Measurements from ENCODE around the gene HEY2. TPM values are rescaled to one million over a fixed set of nuclear protein-coding genes. Genes with fewer than 3 reads are reported as not detected.

The HEY2 gene
- total and polyA plus RNA-seq, 2 of the 8 experiments (the other 6 are each of a cell fraction or from before 2014, with no cell fraction given) = 9.1 to 16.2 TPM

DNA sequence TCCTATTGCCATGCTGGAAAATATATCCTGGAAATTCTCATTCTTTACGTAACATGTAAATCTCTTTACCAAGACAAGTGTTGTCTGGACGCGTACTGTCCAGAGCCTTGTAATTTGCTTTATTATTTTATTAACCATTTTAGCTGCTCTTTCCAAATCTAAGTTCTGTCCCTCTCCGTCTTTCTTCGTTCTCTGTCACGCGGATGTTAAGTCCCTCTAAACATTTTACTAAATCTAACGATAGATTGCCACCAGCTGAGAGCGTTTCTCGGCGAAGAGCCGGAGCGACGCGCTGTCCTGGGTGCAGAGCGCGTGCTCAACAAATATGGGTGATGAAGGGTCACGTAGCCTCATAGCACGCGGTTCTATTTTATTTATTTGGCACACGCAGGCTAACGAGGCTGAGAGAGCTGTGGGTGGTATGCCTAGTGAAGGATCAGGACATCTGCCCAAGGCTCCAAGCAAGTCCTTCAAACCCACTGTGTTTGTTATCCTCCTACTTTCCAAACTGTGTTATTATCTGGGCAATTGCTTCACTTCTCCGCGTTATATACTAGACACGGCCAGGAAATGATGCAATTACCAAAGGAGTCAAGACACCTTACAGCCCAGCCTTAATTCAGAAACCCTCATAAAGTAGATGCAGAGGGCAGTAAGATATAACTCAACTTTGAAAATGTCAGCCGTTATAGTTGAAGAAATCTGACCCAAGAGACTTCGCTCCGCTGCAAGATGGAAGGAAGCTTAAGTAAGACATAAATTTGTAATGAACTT, 31.3 kb downstream of the HEY2 start (continued):
- TF ChIP-seq PHF8 (conservative IDR thresholded peaks at IDR 0.05; ENCODE audit: low read depth, low read length) (peak; percentile 62), RNF2 (IDR thresholded peaks at IDR 0.05; ENCODE audit: borderline replicate concordance, low read depth, low read length, missing control alignments, poor library complexity, severe bottlenecking) (no peak), BACH1 (IDR thresholded peaks at IDR 0.05; ENCODE audit: low read length) (no peak), TAF7 (optimal IDR thresholded peaks at IDR 0.05; ENCODE audit: borderline replicate concordance, low read depth, low read length) (peak; percentile 67), KDM4A (IDR thresholded peaks at IDR 0.05; ENCODE audit: low read depth, low read length, severe bottlenecking) (peak; percentile 76), POLR2AphosphoS5 (IDR thresholded peaks at IDR 0.05; ENCODE audit: low read depth, low read length) (peak; percentile 22), TAF1 (IDR thresholded peaks at IDR 0.05; ENCODE audit: low read depth, low read length) (peak; percentile 71), POLR2A (IDR thresholded peaks at IDR 0.05; ENCODE audit: control extremely low read depth in 1 of 2, low read depth in 2 of 2, low read length in 2 of 2) (peak; percentile 24 to 60), TBP (IDR thresholded peaks at IDR 0.05; ENCODE audit: low read depth, low read length) (peak; percentile 69; the same call in 1 of the 2 replicates)
- TF ChIP-seq, protein P1, sequence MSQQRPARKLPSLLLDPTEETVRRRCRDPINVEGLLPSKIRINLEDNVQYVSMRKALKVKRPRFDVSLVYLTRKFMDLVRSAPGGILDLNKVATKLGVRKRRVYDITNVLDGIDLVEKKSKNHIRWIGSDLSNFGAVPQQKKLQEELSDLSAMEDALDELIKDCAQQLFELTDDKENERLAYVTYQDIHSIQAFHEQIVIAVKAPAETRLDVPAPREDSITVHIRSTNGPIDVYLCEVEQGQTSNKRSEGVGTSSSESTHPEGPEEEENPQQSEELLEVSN (IDR thresholded peaks at IDR 0.05) = peak; percentile 68
- TF ChIP-seq, protein P2, sequence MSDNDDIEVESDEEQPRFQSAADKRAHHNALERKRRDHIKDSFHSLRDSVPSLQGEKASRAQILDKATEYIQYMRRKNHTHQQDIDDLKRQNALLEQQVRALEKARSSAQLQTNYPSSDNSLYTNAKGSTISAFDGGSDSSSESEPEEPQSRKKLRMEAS (IDR thresholded peaks at IDR 0.05) = peak; percentile 93

All from H1 (cell line).